HepG2 (cell line): ENCODE measurements around the gene ARID5B. TPM values are rescaled to one million over a fixed set of nuclear protein-coding genes. Genes with fewer than 3 reads are reported as not detected.

ENCODE experiments used
- BHLHE40 ChIP-seq: IDR thresholded peaks from 2 replicates; pipeline ENCODE4 v1.6.1; 2011; ENCODE audit warnings: low read length, improper control_type of control experiment
- DNMT1 ChIP-seq: sonication (generic); formaldehyde crosslinking; IDR thresholded peaks from 2 replicates; pipeline ENCODE4 v1.5.1; 2020; ENCODE audit warnings: mild to moderate bottlenecking, missing genetic modification reagents
- EED ChIP-seq: sonication (generic); formaldehyde crosslinking; IDR thresholded peaks from 2 replicates; pipeline ENCODE4 v1.5.0; 2020; ENCODE audit warnings: mild to moderate bottlenecking, missing genetic modification reagents
- HNRNPK ChIP-seq: fragments of 200-400 bp; formaldehyde crosslinking; IDR thresholded peaks from 2 replicates; pipeline ENCODE4 v1.6.1; 2018; ENCODE audit warnings: low read length, low read depth, moderate library complexity, mild to moderate bottlenecking; ENCODE audit not compliant: poor library complexity, severe bottlenecking
- HNRNPL ChIP-seq: fragments of 200-400 bp; formaldehyde crosslinking; IDR thresholded peaks from 2 replicates; pipeline ENCODE4 v1.6.1; 2017; ENCODE audit warnings: mild to moderate bottlenecking, low read depth, low read length
- KAT7 ChIP-seq: IDR thresholded peaks from 2 replicates; pipeline ENCODE4 v1.6.1; 2018; ENCODE audit warnings: borderline replicate concordance, missing compliant biosample characterization
- PHF8 ChIP-seq: sonication (generic); formaldehyde crosslinking; IDR thresholded peaks from 2 replicates; pipeline ENCODE4 v1.5.0; 2020; ENCODE audit warnings: missing genetic modification reagents
- RAD21 ChIP-seq: fragments of 450-650 bp; formaldehyde crosslinking; IDR thresholded peaks from 2 replicates; pipeline ENCODE4 v1.5.0; 2020; ENCODE audit warnings: mild to moderate bottlenecking
- RFXANK ChIP-seq: IDR thresholded peaks from 2 replicates; pipeline ENCODE4 v1.6.1; 2016
- SIN3A ChIP-seq: IDR thresholded peaks from 2 replicates; pipeline ENCODE4 v1.6.1; 2011; ENCODE audit warnings: low read depth, mild to moderate bottlenecking, control low read depth, low read length, borderline replicate concordance
- SIX4 ChIP-seq: sonication (generic); formaldehyde crosslinking; IDR thresholded peaks from 2 replicates; pipeline ENCODE4 v1.4.0; 2020; ENCODE audit warnings: missing genetic modification reagents
- SMAD3 ChIP-seq: sonication (generic); formaldehyde crosslinking; IDR thresholded peaks from 2 replicates; pipeline ENCODE4 v1.4.0; 2020; ENCODE audit warnings: missing genetic modification reagents
- SRSF1 ChIP-seq: fragments of 200-400 bp; formaldehyde crosslinking; optimal IDR thresholded peaks from 2 replicates; pipeline ENCODE3; 2017; ENCODE audit warnings: mild to moderate bottlenecking, low read depth, low read length, moderate library complexity
- ZFP62 ChIP-seq: sonication (generic); formaldehyde crosslinking; IDR thresholded peaks from 2 replicates; pipeline ENCODE4 v1.4.0; 2020; ENCODE audit warnings: missing genetic modification reagents
- ZFP82 ChIP-seq: sonication (generic); formaldehyde crosslinking; IDR thresholded peaks from 2 replicates; pipeline ENCODE4 v1.5.1; 2020; ENCODE audit warnings: mild to moderate bottlenecking, missing genetic modification reagents, borderline replicate concordance
- ZNF180 ChIP-seq: sonication (generic); formaldehyde crosslinking; IDR thresholded peaks from 2 replicates; pipeline ENCODE4 v1.4.0; 2020; ENCODE audit warnings: low read depth, missing genetic modification reagents, borderline replicate concordance
- ZNF343 ChIP-seq: sonication (generic); formaldehyde crosslinking; IDR thresholded peaks from 2 replicates; pipeline ENCODE4 v1.4.0; 2020; ENCODE audit warnings: mild to moderate bottlenecking, missing genetic modification reagents
- ZNF703 ChIP-seq: sonication (generic); formaldehyde crosslinking; IDR thresholded peaks from 2 replicates; pipeline ENCODE4 v1.5.1; 2020; ENCODE audit warnings: missing genetic modification reagents, mild to moderate bottlenecking, moderate library complexity, borderline replicate concordance
- ZSCAN29 ChIP-seq: sonication (generic); formaldehyde crosslinking; conservative IDR thresholded peaks from 2 replicates; pipeline ENCODE4 v1.4.0; 2020; ENCODE audit warnings: mild to moderate bottlenecking, missing genetic modification reagents
- polyA plus RNA-seq, 8 experiments: library from polyadenylated mRNA; depleted of rRNA in 3 of 8; stranded (reverse) in 7 of 8; unstranded in 1 of 8; fragments of >200 nt; fragmentation: Illumina TruSeq in 4 of 8; extraction: Trizol in 4 of 8; gene quantifications; 2 replicates each; pipeline versions ENCODE4 v1.2.1 to v1.2.3, GENCODE V29; 2011 to 2016; ENCODE audit warnings: low read depth in 4 of 8, missing spikeins in 1 of 8, mixed read lengths in 1 of 8; ENCODE audit not compliant: insufficient read depth in 1 of 8
- total RNA-seq, 5 experiments: library from RNA; depleted of rRNA; stranded (reverse); fragments of >200 nt; fragmentation: Illumina TruSeq; extraction: Trizol; gene quantifications; 2 replicates each; pipeline ENCODE4 v1.2.3, GENCODE V29; 2016; ENCODE audit warnings: low read depth in 1 of 5
- TF ChIP-seq, protein P1 (sequence below): sonication (generic); formaldehyde crosslinking; IDR thresholded peaks from 2 replicates; pipeline ENCODE4 v1.4.0; 2020; ENCODE audit warnings: missing genetic modification reagents
- TF ChIP-seq, protein P2 (sequence below): sonication (generic); formaldehyde crosslinking; IDR thresholded peaks from 2 replicates; pipeline ENCODE4 v1.8.0; 2022; ENCODE audit warnings: mild to moderate bottlenecking, missing genetic modification reagents; ENCODE audit not compliant: insufficient replicate concordance
- TF ChIP-seq, protein P3 (sequence below): sonication (generic); formaldehyde crosslinking; IDR thresholded peaks from 2 replicates; pipeline ENCODE4 v1.4.0; 2020; ENCODE audit warnings: missing genetic modification reagents, borderline replicate concordance

The ARID5B gene
- total and polyA plus RNA-seq, 2 of the 13 experiments (the other 11 are each of a cell fraction or from before 2014, with no cell fraction given) = 6.2 to 21.1 TPM

DNA sequence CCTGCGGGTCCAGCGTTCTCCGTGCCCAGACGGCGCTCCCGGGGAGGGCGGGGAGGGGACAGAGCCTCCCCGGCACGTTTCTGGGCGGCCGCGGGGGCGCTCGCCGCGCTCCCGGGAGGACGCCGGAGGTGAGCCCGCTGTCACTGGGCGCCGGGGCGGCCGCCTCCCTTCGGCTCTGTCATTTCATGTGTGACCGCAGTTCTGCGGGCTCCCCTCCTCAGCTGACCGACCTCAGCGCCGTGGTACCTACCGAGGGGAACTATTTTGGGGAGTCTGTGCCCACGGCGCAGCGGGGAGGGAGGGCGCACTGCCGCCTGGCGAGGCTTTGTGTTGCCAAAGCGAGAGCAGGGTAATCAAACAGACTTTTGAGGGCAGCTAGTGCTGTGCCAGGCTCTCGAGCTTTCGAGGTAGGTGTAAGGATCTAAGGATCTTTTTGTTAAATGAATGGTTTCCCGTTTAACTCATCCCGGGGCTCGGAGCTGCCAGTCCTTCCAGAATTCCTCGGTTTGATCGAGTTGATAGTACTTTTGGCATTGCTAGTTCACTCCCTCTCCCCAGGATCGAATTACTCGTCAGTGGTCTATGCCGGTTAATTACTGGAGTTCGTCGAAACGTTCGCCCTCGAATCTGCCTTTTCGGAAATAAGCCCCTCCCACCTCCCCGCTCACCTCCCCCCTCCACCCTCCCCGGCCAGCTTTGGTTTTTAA, 1.9 kb downstream of the ARID5B start (continued):
- no peak for TF ChIP-seq ZNF703 (CRISPR knock-in tag)
- TF ChIP-seq, protein P1, sequence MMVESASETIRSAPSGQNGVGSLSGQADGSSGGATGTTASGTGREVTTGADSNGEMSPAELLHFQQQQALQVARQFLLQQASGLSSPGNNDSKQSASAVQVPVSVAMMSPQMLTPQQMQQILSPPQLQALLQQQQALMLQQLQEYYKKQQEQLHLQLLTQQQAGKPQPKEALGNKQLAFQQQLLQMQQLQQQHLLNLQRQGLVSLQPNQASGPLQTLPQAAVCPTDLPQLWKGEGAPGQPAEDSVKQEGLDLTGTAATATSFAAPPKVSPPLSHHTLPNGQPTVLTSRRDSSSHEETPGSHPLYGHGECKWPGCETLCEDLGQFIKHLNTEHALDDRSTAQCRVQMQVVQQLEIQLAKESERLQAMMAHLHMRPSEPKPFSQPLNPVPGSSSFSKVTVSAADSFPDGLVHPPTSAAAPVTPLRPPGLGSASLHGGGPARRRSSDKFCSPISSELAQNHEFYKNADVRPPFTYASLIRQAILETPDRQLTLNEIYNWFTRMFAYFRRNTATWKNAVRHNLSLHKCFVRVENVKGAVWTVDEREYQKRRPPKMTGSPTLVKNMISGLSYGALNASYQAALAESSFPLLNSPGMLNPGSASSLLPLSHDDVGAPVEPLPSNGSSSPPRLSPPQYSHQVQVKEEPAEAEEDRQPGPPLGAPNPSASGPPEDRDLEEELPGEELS (CRISPR knock-in tag) = peak; percentile 30; the same call in 1 of the 2 replicates
- TF ChIP-seq BHLHE40 = peak; percentile 94
- TF ChIP-seq KAT7 (CRISPR knock-in tag) = peak; percentile 90
- TF ChIP-seq HNRNPL = peak; percentile 81; the same call in 1 of the 2 replicates
- TF ChIP-seq, protein P2, sequence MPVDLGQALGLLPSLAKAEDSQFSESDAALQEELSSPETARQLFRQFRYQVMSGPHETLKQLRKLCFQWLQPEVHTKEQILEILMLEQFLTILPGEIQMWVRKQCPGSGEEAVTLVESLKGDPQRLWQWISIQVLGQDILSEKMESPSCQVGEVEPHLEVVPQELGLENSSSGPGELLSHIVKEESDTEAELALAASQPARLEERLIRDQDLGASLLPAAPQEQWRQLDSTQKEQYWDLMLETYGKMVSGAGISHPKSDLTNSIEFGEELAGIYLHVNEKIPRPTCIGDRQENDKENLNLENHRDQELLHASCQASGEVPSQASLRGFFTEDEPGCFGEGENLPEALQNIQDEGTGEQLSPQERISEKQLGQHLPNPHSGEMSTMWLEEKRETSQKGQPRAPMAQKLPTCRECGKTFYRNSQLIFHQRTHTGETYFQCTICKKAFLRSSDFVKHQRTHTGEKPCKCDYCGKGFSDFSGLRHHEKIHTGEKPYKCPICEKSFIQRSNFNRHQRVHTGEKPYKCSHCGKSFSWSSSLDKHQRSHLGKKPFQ (CRISPR knock-in tag) = peak; percentile 25
- TF ChIP-seq EED = no peak
- TF ChIP-seq ZFP82 (CRISPR knock-in tag) = no peak
- TF ChIP-seq SIN3A = 0 out of 2 replicates have a peak, but pooled peaks have one; percentile 32
- TF ChIP-seq PHF8 (CRISPR knock-in tag) = peak; percentile 64
- peak; percentile 98 for TF ChIP-seq HNRNPK
- TF ChIP-seq, protein P3, sequence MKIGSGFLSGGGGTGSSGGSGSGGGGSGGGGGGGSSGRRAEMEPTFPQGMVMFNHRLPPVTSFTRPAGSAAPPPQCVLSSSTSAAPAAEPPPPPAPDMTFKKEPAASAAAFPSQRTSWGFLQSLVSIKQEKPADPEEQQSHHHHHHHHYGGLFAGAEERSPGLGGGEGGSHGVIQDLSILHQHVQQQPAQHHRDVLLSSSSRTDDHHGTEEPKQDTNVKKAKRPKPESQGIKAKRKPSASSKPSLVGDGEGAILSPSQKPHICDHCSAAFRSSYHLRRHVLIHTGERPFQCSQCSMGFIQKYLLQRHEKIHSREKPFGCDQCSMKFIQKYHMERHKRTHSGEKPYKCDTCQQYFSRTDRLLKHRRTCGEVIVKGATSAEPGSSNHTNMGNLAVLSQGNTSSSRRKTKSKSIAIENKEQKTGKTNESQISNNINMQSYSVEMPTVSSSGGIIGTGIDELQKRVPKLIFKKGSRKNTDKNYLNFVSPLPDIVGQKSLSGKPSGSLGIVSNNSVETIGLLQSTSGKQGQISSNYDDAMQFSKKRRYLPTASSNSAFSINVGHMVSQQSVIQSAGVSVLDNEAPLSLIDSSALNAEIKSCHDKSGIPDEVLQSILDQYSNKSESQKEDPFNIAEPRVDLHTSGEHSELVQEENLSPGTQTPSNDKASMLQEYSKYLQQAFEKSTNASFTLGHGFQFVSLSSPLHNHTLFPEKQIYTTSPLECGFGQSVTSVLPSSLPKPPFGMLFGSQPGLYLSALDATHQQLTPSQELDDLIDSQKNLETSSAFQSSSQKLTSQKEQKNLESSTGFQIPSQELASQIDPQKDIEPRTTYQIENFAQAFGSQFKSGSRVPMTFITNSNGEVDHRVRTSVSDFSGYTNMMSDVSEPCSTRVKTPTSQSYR (CRISPR knock-in tag) = peak; percentile 32; the same call in 1 of the 2 replicates
- no peak for TF ChIP-seq RFXANK (CRISPR knock-in tag)
- 0 out of 2 replicates have a peak, but pooled peaks have one; percentile 14 for TF ChIP-seq SIX4 (CRISPR knock-in tag)
- TF ChIP-seq RAD21 (CRISPR knock-in tag) = peak; percentile 45; the same call in 1 of the 2 replicates
- TF ChIP-seq ZSCAN29 (CRISPR knock-in tag) = 0 out of 2 replicates have a peak, but pooled peaks have one; percentile 37
- no peak for TF ChIP-seq ZNF180 (CRISPR knock-in tag)
- no peak for TF ChIP-seq ZNF343 (CRISPR knock-in tag)
- peak; percentile 12 for TF ChIP-seq SRSF1
- peak; percentile 34; the same call in 1 of the 2 replicates for TF ChIP-seq SMAD3 (CRISPR knock-in tag)
- TF ChIP-seq DNMT1 (CRISPR knock-in tag) = 0 out of 2 replicates have a peak, but pooled peaks have one; percentile 32
- no peak for TF ChIP-seq ZFP62 (CRISPR knock-in tag)
